NCI-H187 treated with DMSO at 0.1 percent for 48 hours (cell line): ENCODE results near the gene CMTM3.
A peak's percentile ranks its signal among the peaks of the same experiment; 100 is the strongest.
"Not testable (repeated sequence)": the region's sequence is repeated elsewhere in the genome, so short reads cannot be mapped to it uniquely, and the experiment has no call there.

Source experiments
- DNase-seq: peaks from one replicate; lab custom pipeline; 2025; lab: John Stamatoyannopoulos, UW

The CMTM3 gene

GRCh38 chr16:66635406-66635805, 30.9 kb downstream of the CMTM3 start:
- DNase-seq: no peak

DNA sequence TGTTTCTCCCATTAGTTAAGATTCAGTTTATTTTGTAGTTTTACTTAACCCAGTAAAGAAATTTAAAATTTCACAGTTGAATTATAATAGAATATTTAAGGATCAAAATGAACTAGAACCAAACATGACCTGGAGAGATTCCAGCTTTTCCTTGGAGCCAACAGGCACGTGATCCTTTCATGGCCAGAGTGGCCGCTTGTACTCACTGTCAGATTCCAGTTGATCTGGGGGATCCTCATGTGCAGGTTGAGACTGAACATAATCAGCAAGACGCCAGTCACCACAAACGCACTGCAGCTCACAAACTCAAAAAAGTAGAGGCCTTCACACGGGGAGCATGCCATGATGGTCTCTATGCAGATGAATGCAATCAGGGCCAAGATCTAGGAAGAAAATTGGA, 31.7 kb downstream of the CMTM3 start:
- DNase-seq: no peak

DNA sequence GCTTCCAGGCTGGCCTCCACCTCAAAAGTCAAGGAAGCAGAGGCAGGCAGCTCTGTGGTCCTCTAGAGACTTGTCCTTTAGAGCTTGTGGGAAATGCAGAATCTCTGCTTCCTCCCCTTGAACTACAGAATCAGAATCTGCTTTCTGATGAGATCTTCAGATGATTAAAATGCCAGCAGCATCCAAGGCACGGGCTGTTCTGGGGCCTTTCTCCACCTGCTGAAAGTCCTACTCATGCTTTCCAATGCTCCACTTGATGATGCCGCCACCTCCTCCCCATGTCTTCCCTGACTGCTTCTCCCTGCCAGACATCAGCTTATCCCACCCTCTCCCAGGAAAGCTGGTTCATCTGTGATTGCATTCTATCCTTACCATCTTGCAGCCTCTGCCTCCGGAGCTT, 33.3 kb downstream of the CMTM3 start:
- no peak for DNase-seq

GRCh38 chr16:66639091-66639885, 34.8 kb downstream of the CMTM3 start:
- DNase-seq: no peak

- DNase-seq: no peak
Observed at GRCh38 chr16:66640724-66641314, 36.3 kb downstream of the CMTM3 start.

GRCh38 chr16:66641387-66641786, 36.9 kb downstream of the CMTM3 start:
- no peak for DNase-seq

DNA sequence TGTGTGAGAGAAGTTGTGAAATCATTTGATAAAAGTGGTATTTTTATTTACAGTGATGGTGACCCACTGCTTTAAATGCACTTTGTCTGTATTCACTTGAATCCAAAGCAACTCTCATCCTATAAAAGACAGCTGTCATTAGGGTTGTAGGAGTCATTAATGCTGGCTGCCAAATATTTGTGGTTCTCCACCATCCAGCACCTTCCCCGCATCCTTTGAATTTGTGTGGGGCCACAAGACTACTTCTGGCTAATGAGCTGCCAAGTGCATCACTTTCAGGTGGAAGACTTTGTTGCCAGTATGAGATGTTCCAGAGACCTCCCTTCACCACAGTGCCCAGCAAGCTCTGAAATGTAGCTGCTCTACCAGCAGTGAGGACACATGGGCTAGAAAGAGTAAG, 43.4 kb downstream of the CMTM3 start:
- no peak for DNase-seq

- no peak for DNase-seq
Observed at GRCh38 chr16:66649167-66649566, 44.7 kb downstream of the CMTM3 start.

DNA sequence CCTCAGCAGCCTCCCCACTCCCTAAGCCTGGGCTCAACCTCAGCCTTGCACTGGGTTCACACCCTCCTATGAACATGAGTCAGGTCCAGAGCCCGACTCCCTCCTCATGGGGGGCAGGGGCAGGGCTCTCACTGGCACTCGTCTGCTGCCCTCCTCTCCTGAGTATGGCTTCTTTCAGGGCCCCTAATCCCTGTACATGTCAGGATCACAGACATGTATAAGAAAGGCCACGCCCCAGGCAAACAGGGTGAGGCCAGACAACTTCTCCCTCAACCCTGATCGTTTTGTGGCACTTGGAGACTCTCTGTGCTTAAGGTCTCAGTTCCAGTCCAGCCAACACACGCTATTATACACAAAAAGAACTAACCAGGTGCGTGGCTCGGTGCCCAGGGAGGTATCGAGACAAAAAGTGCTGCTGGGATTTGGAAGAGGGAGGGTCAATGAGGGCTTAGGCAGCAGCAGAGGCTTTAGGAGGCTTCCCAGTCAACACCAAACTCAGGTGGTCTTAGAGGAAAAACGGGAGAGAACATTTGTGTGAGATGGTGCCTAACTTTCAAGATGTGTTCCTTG, 45.2 kb downstream of the CMTM3 start:
- no peak for DNase-seq

- peak; percentile 36 for DNase-seq
Observed at GRCh38 chr16:66650707-66651473, 46.4 kb downstream of the CMTM3 start.

DNA sequence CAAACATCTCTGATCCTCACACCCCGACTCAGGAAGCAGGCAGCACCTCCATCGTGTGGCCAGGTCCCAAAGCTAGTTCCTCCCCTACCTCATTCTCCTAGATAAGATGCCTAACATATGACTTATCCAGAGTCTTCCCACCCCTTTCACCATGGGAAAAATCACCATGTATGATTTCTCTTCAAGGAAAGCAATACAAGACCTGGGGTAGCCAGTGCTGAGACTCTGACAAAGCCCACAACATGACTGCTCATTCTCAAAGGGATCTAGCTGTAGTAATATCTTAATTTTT, 46.9 kb downstream of the CMTM3 start:
- DNase-seq: no peak

DNA sequence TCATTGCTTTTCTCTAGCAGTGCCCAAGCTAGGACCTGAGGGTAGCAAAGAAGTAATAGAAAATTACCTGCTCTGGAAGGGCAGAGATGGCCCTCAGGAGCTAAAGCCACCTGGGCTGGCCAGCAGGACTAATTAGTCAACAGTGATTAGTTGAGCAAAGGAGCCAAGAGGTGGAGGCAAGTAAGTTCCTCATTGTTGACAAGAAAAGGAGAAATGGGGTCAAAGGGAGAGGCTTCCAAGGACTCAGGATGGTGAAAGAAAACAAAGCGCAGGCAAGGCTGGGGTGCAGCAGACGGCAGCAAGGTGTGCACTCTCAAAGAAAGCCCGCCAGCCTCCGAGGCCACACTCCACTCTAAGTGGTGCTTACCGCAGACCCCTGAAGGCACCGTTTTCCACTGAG, 47.5 kb downstream of the CMTM3 start:
- no peak for DNase-seq

DNA sequence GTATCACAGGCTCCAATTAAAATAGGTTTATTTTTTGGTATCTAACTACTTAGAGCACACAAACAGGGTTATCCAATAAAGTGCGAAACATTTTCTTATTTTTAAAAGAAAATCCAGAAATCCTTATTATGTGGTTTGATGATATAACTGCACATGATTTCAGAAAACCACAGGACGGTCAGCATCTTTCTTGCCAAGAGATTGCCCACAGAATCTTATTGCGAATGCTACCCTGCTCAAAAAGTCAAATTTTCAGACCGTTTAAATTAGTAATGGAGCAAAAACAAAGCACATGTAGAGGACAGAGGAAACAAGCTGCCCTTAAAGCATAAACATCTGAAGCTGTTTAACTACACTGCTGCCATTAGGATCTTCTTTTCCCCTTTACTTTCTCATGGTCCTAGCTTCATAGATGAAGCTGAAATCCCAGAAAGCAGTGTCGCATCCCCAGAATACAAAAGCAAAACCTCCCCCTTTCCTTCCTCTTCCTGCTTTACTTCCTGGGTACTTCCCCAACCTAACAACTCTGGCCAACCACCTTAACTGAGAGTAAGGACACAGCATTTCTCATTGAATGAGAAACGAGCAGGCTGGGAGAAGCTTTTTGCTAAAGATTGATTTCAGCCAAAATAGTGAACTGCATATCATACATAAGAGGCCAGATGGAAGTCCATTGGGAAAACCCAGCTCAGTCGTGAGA, 48.3 kb downstream of the CMTM3 start:
- no peak for DNase-seq

DNA sequence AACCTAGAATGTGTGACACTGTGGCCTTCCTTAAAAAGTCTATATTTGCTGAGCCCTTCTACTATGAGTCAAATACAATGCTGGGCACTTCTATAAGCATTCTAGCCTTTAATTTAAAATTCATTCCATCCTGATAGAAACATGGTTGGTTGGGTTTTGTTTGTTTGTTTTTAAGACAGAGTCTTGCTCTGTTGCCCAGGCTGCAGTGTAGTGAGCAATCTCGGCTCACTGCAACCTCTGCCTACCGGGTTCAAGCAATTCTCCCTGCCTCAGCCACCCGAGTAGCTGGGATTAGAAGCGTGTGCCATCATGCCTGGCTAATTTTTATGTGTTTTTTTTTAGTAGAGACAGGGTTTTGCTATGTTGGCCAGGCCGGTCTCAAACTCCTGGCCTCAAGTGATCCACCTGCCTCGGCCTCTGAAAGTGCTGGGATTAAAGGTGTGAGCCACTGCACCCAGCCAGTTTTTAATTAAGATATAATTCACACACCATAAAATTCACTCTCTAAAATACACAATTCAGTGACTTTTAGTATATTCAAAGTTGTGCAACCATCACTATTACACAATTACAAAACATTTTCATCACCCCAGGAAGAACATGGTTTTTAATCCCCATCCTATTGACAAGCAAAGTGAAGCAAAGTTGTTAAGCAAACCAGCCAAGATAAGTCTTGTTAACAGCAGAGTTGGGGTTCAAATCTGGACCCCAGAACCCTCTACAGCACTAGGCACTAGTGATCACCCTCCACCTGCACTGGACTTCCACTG, 49.3 kb downstream of the CMTM3 start:
- no peak for DNase-seq

DNA sequence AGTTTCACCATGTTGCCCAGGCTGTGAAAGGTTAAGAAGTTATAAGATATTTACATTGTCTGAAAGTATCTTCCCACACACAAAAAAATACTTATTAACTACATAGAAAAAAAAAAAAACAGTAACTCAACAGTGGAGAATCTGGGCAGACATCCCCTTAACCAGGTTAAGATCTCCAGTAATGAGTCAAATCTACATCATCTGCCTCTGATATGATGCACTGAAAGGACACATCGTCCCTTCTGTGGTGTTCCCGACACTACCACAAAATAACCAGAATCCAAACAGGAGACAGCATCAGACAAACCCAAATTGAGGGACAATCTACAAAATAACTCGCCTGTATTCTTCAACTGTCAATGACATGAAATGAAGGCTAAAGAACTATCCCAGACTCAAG, 52.0 kb downstream of the CMTM3 start:
- no peak for DNase-seq

DNA sequence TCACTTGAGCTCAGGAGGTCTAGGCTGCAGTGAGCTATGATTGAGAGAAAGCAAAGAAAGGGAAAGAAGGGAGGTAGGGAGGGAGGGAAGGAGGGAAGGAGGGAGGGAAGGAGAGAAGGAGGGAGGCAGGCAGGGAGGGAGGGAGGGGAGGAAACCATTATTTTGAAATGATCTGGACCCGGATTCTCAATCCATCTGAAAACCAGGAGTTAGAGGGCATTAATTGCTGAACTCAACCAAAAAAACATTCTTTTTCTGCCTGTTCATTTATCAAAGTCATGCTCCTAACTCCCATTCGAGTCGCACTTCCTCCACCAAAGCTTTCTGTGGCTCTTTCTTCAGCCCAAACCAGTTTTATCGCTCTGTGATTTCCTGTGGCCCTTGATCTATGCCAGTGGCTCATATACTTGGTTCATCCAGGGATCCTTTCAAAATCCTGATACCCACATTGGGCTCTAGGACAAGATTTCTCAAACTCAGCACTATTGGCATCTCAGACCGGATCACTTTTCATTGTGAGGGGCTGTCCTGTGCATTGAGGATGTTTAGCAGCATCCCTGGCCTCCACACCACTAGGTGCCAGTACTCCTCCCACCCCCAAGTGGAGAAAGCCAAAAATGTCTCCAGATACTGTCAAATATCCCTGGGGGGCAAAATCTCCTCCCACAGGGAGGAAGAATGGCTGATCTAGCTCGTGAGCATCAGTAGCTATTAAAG, 53.8 kb downstream of the CMTM3 start:
- DNase-seq: no peak

DNA sequence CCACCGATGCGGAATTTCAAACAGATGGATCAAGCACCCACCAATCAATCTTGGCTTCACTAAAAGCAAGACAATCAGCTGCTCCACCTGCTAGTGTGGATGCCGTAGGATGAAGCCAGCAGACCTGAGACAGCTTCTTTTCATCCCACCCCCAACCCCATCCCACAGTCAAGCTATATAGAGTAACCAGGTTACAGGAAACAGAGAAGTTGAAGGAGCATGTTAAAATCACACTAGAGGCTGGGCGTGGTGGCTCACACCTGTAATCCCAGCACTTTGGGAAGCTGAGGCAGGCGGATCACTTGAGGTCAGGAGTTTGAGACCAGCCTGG, 54.3 kb downstream of the CMTM3 start:
- no peak for DNase-seq

DNA sequence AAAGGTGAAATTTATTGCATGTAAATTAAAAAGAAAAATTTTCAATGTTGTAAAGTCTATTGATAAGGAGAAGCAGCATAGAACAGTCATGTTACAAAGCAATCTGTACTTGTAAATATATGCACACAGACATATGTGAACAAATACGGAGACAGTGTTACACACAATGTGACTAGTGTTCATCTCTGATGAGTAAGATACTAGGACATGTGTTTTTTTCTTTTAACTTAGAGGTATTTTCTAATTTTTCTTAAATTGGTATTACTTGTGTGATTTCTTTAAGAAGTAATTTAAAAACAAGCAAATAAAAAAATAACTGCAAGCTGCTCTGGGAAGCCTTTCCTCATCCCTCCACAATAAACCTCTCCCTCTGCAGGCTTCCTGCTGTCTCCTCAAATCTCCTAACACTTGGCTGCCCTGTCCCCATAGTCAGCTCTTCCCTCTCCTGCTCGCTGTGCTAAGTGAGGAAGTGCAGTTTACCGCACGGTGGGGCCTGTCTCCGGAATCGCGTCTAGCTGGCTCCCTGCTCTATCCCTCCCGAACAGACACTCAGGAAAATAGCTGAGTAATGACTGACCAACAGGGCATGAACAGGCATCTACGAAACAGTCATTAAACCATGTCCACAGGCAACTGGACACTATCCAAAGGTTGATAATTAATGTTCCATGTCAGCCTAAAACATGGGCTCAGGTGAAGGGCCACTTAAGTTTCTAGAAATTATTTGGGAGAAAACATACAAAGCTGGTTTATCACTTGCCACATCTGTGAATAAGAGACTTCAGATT, 56.1 kb downstream of the CMTM3 start:
- no peak for DNase-seq

DNA sequence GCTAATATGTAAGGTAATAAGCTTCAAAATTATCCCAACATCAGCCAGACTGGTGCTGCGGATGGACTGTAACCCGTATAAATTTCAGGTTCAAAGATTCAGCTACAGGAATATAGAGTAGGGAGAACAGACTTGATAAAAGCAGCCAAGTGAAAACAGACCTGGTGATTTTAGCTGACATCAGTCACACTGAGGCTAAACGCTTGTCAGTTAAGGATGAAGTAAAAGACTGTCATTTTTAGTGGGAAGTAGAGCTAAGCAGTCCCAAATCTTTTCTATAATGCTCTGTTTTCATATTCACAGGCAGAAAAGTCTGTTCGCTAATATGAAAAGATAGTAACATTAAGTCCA, 56.7 kb downstream of the CMTM3 start:
- DNase-seq: no peak

DNA sequence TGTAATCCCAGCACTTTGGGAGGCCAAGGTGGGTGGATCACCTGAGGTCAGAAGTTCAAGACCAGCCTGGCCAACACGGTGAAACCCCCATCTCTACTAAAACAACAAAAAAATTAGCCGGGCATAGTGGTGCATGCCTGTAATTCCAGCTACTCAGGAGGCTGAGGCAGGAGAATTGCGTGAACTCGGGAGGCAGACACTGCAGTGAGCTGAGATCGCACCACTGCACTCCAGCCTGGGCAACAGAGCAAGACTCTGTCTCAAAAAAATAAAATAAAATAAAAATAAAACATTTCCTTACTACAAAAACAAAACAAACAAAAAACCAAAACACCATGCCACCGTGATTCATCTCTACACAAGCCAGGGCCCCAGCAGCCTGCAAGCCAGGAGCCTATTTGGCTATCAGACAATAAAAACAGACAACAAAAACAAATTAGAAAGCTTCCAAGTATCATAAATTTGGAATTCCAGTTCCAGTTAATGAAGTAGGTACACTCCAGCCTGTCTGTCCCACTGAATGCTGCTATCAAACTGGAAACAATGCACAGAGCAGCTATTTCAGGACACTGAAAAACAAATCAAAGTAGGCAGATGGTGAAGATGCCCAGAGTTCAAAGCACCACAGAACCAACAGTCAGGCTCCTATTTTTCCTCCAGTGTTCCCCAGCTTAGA, 57.3 kb downstream of the CMTM3 start:
- DNase-seq: not testable (repeated sequence)
